WTC11 (cell line): Measurements from ENCODE around the gene RBM34. TPM values are rescaled to one million over a fixed set of nuclear protein-coding genes. Genes with fewer than 3 reads are reported as not detected.

Experiments used
- ATAC-seq: fragments of 200-7000 bp; cut with Tn5 transposase; 2 replicates; pipeline ENCODE4 v1.10.0; 2021; ENCODE audit warnings: mild to moderate bottlenecking, moderate library complexity
- CTCF ChIA-PET: fragments of 300-600 bp; sonication (Branson Sonifier 250); formaldehyde crosslinking; loops from one replicate; lab custom pipeline; 2021; ENCODE audit warnings: antibody characterized with exemption; lab: Charles Lee
- POLR2A ChIA-PET: fragments of 350-600 bp; sonication (Branson Sonifier 250); formaldehyde crosslinking; loops from one replicate; lab custom pipeline; 2021; ENCODE audit warnings: antibody characterized with exemption; lab: Charles Lee
- DNase-seq: peaks from one replicate; pipeline ENCODE4 v3.0.0; 2021; ENCODE audit warnings: low spot score
- H3K27ac Mint-ChIP-seq: 2 replicates; pipeline ENCODE4 v1.8.0; 2021; ENCODE audit warnings: mixed read lengths
- H3K27me3 Mint-ChIP-seq: 2 replicates; pipeline ENCODE4 v1.8.0; 2021; ENCODE audit warnings: low read depth, mild to moderate bottlenecking, moderate library complexity, mixed read lengths
- H3K36me3 Mint-ChIP-seq: 2 replicates; pipeline ENCODE4 v1.8.0; 2021; ENCODE audit warnings: mixed read lengths
- H3K4me1 Mint-ChIP-seq: 2 replicates; pipeline ENCODE4 v1.8.0; 2022; ENCODE audit warnings: mixed read lengths
- H3K4me3 Mint-ChIP-seq: 2 replicates; pipeline ENCODE4 v1.8.0; 2021; ENCODE audit warnings: mild to moderate bottlenecking, moderate library complexity, mixed read lengths
- H3K9me3 Mint-ChIP-seq: 2 replicates; pipeline ENCODE4 v1.8.0; 2021; ENCODE audit warnings: mixed read lengths
- CREM ChIP-seq: sonication (generic); formaldehyde crosslinking; IDR thresholded peaks from 2 replicates; pipeline ENCODE4 v1.8.1; 2022; ENCODE audit warnings: mild to moderate bottlenecking, missing genetic modification reagents, moderate library complexity
- E2F1 ChIP-seq: sonication (generic); formaldehyde crosslinking; IDR thresholded peaks from 2 replicates; pipeline ENCODE4 v1.8.0; 2022; ENCODE audit warnings: mild to moderate bottlenecking, missing genetic modification reagents
- ERG ChIP-seq: fragments of 250-450 bp; sonication (Bioruptor Pico); IDR thresholded peaks from 2 replicates; pipeline ENCODE4 v1.8.0; 2021; ENCODE audit warnings: mild to moderate bottlenecking
- ESRRA ChIP-seq: sonication (generic); formaldehyde crosslinking; IDR thresholded peaks from 2 replicates; pipeline ENCODE4 v1.8.1; 2022; ENCODE audit warnings: mild to moderate bottlenecking, missing genetic modification reagents, borderline replicate concordance
- HMGA2 ChIP-seq: fragments of 250-450 bp; sonication (Bioruptor Pico); IDR thresholded peaks from 2 replicates; pipeline ENCODE4 v1.4.0; 2021; ENCODE audit warnings: mild to moderate bottlenecking, moderate library complexity
- PRDM15 ChIP-seq: sonication (generic); formaldehyde crosslinking; IDR thresholded peaks from 2 replicates; pipeline ENCODE4 v1.8.0; 2022; ENCODE audit warnings: missing genetic modification reagents
- SMAD4 ChIP-seq: sonication (generic); formaldehyde crosslinking; IDR thresholded peaks from 2 replicates; pipeline ENCODE4 v1.8.0; 2022; ENCODE audit warnings: mild to moderate bottlenecking, missing genetic modification reagents
- ZNF138 ChIP-seq: sonication (generic); formaldehyde crosslinking; conservative IDR thresholded peaks from 2 replicates; pipeline ENCODE4 v1.8.1; 2022; ENCODE audit warnings: mild to moderate bottlenecking, moderate library complexity, missing genetic modification reagents
- ZNF425 ChIP-seq: fragments of 250-450 bp; sonication (Bioruptor Pico); conservative IDR thresholded peaks from 2 replicates; pipeline ENCODE4 v1.9.0; 2021; ENCODE audit warnings: mild to moderate bottlenecking
- ZNF671 ChIP-seq: fragments of 250-450 bp; sonication (Bioruptor Pico); IDR thresholded peaks from 2 replicates; pipeline ENCODE4 v1.8.0; 2021; ENCODE audit warnings: mild to moderate bottlenecking
- total RNA-seq: library from RNA; stranded (reverse); gene quantifications from 3 replicates; pipeline ENCODE4 v1.2.3, GENCODE V29; 2021
- TF ChIP-seq, protein P1 (sequence below): sonication (generic); formaldehyde crosslinking; IDR thresholded peaks from 2 replicates; pipeline ENCODE4 v1.8.1; 2023; ENCODE audit warnings: mild to moderate bottlenecking, missing genetic modification reagents, moderate library complexity
- TF ChIP-seq, protein P2 (sequence below): fragments of 250-450 bp; sonication (Bioruptor Pico); IDR thresholded peaks from 2 replicates; pipeline ENCODE4 v1.9.0; 2021; ENCODE audit warnings: mild to moderate bottlenecking
- TF ChIP-seq, protein P3 (sequence below): sonication (generic); formaldehyde crosslinking; IDR thresholded peaks from 2 replicates; pipeline ENCODE4 v1.8.1; 2022; ENCODE audit warnings: mild to moderate bottlenecking, moderate library complexity, missing genetic modification reagents

The RBM34 gene
- total RNA-seq, 1 experiment from 2014 or later, result 112 TPM

DNA sequence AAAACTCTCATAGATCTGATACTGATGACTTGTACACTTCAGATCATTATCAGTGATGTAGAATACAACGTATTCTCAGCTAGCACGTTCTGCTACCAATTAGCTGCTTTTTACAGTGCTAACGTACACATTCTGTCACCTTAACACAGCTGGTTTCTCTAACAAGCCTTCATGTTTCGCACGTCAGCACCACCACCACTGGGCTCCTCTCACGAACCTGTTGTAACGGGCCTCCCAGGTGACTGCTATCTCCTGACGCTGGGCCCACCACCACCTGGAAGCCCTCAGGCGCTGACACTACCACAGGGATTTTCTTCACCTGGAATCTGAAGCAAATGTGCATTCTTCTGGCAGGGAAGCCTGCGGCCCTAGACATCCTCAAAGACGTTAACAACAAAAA, 52.2 kb downstream of the RBM34 start (continued):
- TF ChIP-seq ZNF425 (CRISPR knock-in tag) (no peak), CREM (no peak), ZNF671 (no peak), PRDM15 (CRISPR knock-in tag) (no peak), ESRRA (CRISPR knock-in tag) (no peak), E2F1 (no peak), ERG (CRISPR knock-in tag) (no peak), SMAD4 (no peak)
- TF ChIP-seq, protein P1, sequence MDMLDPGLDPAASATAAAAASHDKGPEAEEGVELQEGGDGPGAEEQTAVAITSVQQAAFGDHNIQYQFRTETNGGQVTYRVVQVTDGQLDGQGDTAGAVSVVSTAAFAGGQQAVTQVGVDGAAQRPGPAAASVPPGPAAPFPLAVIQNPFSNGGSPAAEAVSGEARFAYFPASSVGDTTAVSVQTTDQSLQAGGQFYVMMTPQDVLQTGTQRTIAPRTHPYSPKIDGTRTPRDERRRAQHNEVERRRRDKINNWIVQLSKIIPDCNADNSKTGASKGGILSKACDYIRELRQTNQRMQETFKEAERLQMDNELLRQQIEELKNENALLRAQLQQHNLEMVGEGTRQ (CRISPR knock-in tag), result no peak
- TF ChIP-seq, protein P2, sequence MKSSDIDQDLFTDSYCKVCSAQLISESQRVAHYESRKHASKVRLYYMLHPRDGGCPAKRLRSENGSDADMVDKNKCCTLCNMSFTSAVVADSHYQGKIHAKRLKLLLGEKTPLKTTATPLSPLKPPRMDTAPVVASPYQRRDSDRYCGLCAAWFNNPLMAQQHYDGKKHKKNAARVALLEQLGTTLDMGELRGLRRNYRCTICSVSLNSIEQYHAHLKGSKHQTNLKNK (CRISPR knock-in tag), result no peak
- TF ChIP-seq, protein P3, sequence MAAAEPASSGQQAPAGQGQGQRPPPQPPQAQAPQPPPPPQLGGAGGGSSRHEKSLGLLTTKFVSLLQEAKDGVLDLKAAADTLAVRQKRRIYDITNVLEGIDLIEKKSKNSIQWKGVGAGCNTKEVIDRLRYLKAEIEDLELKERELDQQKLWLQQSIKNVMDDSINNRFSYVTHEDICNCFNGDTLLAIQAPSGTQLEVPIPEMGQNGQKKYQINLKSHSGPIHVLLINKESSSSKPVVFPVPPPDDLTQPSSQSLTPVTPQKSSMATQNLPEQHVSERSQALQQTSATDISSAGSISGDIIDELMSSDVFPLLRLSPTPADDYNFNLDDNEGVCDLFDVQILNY (CRISPR knock-in tag), result no peak

GRCh38 chr1:235108185-235108593, 52.9 kb downstream of the RBM34 start:
- Mint-ChIP-seq H3K9me3 (no peaks in the 10 kb centered on the region), H3K27ac (no peak overlapping the region), H3K36me3 (peaks cover 44% of the 10 kb centered on the region), H3K4me1 (peaks cover 13% of the 10 kb centered on the region), H3K4me3 (no peak overlapping the region), H3K27me3 (no peaks in the 10 kb centered on the region)
- ChIA-PET CTCF (interaction anchor here (0.7 to 2.1 kb wide), 2 partner anchors 15 to 515 kb away, joined by 3 to 6 read pairs; no protein-coding TSS in a partner anchor), POLR2A (no interaction called here)
- DNase-seq, result no peak
- TF ChIP-seq ERG (CRISPR knock-in tag) (0 out of 2 replicates have a peak, but pooled peaks have one; percentile 24), ZNF138 (CRISPR knock-in tag) (no peak), ZNF425 (CRISPR knock-in tag) (0 out of 2 replicates have a peak, but pooled peaks have one; percentile 24), HMGA2 (CRISPR knock-in tag) (no peak), CREM (no peak)
- ATAC-seq, result no peak
